Lung microvascular endothelial cell (primary cell): ENCODE data around the gene CDHR5. TPM values are rescaled to one million over a fixed set of nuclear protein-coding genes. Genes with fewer than 3 reads are reported as not detected.
A peak's percentile ranks its signal among the peaks of the same experiment; 100 is the strongest.

Experiments
- DNase-seq, 2 donors: peaks; one replicate each; pipeline versions ENCODE4 v3.0.0 to v3.0.0-alpha.2; 2010; ENCODE audit warnings: low read depth in 2 of 2
- total RNA-seq: library from RNA; depleted of rRNA; stranded (reverse); fragments of >200 nt; gene quantifications from 2 replicates; pipeline ENCODE4 v1.2.1, GENCODE V29; 2014

CDHR5 gene
- total RNA-seq, 1 donor from 2014 or later, result not detected

- no peak for DNase-seq
These were observed 1.3 kb downstream of the CDHR5 start for GRCh38 chr11:623349-623869.

- DNase-seq, result no peak
These were observed 2.9 kb downstream of the CDHR5 start for GRCh38 chr11:621838-622237.

DNA sequence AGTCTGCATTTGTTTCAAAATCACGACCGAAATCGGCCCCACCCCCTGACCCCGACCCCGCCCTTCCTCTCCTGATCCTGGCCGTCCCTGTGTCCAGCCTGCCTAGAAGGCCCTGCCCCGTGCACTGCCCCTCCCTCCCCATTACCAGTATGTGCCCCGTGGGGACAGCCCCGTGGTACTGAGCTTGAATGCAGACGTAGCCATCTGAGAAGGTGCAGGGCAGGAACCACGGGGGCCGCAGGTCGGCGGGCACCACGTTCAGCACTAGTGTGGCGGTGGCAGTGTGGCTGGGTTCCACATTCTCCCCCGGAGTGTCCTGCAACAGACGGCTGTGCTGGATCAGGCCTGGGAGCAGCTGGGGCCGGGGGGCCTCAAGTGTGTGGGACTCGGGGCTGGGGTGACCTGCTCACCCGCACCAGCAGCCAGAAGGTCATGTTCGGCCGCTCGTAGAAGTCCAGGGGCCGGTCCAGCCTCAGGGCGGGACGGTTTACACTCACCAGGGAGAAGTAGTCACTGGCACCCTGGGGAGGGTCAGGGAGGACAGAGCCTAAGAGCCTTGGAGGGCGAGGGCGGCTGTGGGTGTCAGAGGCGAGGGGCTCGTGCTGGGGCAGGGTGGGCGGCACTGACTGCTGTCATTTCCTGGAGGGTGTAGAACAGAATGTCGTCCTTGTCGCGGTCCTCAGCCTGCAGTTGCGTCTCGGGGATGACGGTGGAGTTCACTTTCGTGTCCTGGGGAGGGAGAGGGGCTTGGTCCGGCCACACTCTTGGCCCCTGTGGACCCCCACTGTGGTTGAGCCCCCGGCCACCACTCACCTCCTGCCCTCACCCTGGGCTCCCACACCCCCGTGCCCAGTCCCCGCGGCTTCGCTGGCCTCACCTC lies 3.6 kb downstream of the CDHR5 start:
- no peak for DNase-seq

GRCh38 chr11:620201-620600 lies 4.6 kb downstream of the CDHR5 start:
- DNase-seq, result no peak

DNA sequence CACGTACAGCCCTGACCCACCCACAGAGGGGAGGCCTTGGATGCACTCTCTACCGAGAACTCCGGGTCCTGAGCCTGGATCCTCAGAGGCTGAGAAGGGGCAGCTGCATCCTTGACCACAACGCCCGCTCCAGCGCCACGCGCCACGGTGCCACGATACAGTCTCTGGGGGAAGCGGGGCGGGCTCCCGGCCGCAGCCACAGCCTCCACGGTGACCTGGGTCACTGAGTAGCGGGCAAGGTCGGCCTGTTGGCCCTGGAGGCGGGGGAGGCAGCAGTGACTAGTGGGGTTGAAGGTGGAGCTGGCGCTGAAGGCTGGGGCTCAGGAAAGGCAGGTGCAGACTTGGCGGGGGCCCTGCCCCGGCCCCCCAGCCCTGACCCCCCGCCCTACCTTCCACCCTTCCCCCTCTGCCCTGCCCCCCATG lies 5.1 kb downstream of the CDHR5 start:
- no peak for DNase-seq

DNA sequence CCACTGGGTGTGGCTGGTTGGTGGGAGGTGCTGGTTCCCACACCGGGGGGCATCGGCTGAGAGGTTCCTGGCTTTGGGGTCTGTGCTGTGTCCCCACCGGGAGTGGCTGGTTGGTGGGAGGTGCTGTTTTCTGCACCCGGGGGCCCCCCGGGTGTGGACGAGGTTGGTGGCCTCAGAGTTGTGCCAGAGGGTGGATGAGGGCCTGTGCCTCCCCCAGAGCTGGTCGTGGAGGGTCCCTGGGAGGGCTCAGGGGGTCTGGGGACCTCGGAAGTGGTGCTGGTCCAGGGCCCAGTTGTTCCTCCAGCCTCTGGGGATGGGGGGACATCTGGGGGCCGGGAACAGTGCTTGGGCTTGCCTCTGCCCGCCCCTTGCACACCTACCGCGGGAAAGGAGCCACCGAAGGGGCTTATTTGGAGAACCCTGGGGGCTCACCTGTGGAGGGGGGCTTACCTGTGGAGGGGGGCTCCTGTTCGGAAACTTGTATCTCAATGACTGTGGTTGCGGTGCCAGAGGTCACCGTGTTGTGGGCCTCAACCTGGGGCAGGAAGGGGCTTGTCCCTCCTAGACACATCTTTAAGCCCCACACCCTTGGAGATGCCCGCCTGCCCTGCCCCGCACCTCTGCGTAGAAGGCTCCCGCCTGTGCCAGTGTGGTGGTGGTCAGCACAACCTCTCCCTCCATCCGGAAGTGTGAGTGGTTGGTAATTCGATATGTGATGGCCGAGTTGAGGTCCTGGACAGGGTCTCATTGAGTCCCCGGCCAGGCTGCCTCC lies 5.7 kb downstream of the CDHR5 start:
- DNase-seq, result no peak

DNA sequence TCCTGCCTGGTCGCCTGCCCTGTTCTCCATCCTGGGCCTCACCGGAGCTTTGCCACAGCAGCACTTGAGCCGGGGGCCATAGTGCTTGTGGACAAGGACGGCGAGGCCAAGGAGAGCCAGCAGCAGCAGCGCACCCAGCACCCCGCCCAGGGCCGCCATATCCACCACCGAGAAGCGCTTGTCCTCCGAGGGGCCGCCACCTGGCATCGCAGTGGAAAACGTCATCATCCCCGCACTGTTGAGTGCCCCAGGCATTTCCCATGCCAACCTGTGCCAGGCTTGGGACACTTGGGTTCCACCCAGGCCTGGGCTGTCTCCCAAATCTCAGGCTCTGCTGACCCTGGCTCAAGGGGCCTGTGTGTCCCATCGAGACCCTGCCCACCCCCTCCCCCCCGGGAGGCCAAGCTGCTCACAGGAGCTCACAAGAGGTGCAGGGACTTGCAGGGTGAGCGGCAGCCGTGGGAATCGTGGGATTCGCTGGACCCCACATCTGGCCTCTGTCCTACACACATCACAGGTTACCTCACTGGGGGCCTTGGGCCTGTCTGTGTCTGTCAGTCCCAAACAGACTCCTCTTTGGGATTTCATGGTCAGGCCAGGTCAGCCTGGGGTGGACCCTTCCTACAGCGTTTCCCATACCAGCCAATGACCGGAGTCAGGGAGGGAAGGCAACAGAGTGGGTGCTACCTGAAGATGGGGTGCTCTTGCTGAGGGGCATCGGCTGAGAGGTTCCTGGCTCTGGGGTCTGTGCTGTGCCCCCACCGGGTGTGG lies 6.7 kb downstream of the CDHR5 start:
- DNase-seq, result no peak

- DNase-seq, result no peak
These were observed 7.4 kb downstream of the CDHR5 start for GRCh38 chr11:617199-617911.

GRCh38 chr11:616320-617198 lies 8.2 kb downstream of the CDHR5 start:
- DNase-seq, result no peak

DNA sequence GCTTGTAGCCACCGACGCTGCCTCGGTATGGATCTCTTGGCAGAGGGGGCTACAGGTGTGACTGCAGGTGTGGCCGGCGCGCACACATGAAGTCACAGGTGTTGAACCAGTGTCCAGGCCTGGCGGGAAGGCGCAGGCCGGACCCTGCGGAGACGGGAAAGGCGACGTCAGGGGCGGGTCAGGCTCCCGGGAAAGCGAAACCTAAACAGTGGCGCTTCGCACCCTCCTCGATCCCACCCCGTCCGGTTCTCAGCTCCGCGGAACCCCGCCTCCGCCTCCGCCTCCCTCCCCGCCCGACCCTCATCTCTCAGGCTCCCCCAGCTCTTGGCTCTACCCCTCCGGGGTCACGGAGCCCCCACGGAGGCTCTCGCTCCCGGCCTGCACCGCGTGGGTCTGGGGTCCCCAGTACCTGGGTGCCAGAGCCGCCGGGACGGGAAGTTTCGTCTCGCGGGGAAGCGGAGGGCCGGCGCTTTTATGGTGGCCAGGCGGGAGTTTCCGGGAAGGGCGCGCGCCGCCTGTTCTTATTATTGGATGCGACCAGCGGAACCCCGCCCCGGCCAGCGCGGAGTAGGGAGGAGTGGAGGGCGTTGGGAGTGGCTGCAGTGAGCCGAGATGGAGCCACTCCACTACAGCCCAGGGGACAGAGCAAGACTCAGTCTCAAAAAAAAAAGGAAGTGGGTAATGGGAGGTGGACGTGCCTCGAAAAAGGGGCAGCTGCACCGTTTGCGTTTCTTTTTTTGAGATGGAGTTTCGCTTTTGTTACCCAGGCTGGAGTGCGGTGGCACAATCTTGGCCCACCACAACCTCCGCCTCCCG lies 9.0 kb downstream of the CDHR5 start, which contains the start of gene IRF7:
Gene IRF7 (minus strand): TSS at position 447 of the 816 bp plus-strand sequence. CDS start 586 bp downstream, outside the sequence.
- peak; percentile 93 for DNase-seq

GRCh38 chr11:614623-615503 lies 9.9 kb downstream of the CDHR5 start:
- DNase-seq, result peak in 1 of 2 donors; percentile 44

DNA sequence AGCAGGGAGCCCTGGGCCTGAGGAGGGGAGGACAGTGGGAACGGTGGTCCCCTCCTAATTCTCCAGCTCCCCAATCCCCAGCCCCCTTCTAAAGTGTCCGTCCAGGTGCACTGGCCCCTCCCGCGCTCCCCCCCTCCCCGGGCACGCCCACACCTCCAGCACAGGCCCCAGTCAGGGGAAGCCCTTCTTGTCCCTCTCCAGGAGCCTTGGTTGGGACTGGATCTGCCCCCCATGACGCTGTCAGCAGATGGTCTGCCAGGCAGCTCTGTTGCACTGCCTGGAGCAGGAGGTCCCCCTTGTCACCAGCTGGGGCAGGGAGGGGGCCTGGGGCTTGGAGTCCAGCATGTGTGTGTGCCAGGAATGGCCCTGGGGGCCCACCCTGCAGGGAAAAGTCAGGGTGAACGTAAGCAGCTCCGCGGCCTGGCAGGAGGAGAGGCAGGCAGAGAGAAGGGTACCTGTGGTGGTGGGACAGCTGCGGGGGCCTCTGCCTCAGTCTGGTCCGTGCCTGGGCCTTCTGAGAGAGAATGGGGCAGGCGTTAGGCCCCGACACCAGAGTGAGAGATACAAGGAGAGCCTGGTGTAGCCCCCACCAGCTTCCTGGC lies 10.6 kb downstream of the CDHR5 start:
- DNase-seq, result no peak

DNA sequence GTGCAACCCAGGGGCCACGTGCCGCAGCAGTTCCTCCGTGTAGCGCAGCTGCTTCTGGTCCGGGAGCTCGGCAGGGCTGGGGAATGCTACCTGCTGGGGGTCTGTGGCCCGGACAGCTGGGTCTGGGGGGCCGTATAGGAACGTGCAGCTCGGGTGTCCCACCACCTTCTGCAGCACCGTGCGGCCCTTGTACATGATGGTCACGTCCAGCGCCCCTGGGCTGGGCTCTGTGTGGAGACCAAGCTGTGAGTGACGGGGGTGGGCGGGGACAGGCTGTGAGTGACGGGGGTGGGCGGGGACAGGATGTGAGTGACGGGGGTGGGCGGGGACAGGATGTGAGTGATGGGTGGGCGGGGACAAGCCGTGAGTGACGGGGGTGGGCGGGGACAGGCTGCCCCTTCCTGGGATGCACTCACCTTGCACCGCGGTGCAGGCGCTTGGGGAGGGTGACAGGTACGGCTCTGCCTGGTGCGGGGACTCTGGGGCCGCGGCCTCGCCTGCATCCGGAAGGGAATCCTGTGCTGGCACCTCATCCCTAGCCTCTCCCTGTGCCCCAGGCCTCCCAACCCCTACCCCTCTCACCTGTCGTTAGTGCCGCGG lies 11.3 kb downstream of the CDHR5 start:
- DNase-seq, result peak; percentile 71 to 84

GRCh38 chr11:612961-613300 lies 11.8 kb downstream of the CDHR5 start:
- no peak for DNase-seq

GRCh38 chr11:612201-612960 lies 12.4 kb downstream of the CDHR5 start:
- DNase-seq, result peak; percentile 25 to 46
